Cerebellar cortex (tissue), 1 donor: ENCODE measurements around the gene GSTCD.

Source experiments
- DNase-seq: peaks from one replicate; pipeline ENCODE4 v3.0.0-alpha.2; 2015; ENCODE audit warnings: low spot score

The GSTCD gene

DNA sequence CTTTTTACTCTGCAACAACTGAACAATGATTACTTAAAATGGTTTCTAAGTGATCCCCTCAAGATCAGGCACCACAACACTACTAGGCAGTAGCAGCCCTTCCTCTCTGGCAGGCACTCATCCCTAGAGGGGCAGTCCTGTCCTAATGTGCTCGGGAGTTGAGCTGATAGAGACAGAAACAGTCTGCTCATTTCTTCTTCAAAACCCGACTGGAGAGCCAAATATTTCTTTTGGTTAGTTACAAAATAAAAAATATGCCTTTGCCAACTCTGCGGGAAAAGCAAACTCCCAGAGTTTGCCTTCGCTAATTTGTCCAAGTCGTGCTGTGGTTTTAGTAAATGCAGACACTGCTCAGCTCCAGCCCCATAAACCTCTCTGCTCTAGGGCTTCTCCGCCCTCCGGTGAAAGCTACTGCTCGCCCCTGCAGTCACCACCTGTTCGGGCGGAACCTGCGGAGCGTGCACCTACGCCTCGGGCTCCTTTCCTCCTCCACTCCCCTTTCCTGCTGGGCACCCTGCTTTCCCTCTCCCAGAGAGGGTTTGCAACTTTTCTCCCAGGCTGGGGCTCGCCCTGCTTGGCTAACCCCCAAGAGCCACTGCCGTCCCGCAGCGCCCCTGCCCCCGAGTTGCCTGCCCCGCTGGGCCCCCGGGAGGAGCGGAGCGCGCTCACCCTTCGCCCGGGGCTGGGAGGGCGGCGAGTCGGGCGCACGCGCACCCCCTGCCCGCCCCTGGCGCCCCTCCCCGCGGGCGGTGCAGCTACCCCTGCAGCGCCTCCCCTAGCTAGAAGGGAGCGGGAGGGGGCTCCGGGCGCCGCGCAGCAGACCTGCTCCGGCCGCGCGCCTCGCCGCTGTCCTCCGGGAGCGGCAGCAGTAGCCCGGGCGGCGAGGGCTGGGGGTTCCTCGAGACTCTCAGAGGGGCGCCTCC, 186.3 kb downstream of the GSTCD start, which contains the start of gene NPNT:
TSS of gene NPNT (plus strand) at position 812 of the 923 bp plus-strand sequence. CDS start 182 bp downstream, outside the sequence.
- no peak for DNase-seq

DNA sequence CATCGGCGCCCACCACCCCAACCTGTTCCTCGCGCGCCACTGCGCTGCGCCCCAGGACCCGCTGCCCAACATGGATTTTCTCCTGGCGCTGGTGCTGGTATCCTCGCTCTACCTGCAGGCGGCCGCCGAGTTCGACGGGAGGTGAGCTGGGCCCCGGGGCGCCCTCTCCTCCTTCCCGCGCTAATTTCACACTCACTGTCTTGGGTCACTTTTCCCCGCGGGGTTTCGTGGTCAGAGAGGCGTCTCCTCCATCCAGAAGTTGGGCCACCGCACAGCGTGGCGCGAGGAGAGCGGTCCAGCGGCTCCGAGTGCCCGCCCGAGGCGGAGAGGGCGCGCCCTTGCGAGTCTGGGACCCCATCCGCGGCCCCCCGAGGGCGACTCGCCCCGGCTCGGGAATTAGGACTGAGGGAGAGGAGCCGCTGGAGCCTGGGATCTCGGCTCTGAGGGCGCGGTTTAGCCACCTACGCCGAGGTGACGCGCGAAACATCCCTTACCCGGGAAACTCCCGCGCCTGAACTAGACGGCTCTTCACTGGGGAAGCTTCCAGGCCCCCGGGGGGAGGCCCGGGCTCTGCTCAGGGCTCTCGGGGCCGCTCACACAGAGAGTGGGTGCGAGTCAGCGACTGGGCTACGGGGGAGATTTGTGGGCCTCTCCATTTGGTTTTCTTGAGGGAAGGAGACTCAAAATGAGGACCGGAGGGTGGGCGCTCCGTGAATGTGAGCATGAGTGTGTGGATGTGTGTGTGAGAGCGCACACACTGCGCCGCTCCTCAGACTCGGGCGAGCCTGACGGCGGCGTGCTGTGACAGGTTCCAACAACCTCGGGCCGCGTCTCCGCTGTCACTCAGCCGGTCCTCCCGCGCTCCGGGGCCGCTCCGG, 187.2 kb downstream of the GSTCD start:
- no peak for DNase-seq

DNA sequence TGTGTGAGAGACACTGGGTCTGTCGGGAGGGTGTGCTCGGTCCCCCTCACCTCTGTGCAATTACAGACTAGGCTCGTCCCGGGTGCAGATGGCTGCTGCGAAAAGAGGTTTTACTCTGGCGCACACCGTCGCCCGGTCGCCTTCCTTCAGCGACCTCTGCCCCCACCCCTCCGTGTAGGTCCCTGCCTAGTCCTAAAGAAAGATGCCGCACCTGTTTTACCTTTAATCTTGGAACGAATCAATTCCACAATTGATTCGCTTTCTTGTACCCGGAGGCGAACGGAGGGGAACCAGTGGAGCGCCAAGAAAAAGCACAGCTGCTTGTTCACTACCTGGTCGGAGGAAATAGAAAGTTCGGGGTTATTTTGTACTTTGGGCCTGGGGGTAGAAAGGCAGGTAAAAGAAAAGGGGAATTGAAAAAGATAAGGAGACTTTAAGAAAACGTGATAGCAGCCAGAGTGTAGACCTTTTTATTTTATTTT, 187.9 kb downstream of the GSTCD start:
- DNase-seq, result no peak
